Fibroblast of skin of back (primary cell): ENCODE results near the gene CDYL2.

Source experiments
- DNase-seq: peaks from one replicate; pipeline ENCODE4 v3.0.0-alpha.2; 2013

CDYL2 gene

DNA sequence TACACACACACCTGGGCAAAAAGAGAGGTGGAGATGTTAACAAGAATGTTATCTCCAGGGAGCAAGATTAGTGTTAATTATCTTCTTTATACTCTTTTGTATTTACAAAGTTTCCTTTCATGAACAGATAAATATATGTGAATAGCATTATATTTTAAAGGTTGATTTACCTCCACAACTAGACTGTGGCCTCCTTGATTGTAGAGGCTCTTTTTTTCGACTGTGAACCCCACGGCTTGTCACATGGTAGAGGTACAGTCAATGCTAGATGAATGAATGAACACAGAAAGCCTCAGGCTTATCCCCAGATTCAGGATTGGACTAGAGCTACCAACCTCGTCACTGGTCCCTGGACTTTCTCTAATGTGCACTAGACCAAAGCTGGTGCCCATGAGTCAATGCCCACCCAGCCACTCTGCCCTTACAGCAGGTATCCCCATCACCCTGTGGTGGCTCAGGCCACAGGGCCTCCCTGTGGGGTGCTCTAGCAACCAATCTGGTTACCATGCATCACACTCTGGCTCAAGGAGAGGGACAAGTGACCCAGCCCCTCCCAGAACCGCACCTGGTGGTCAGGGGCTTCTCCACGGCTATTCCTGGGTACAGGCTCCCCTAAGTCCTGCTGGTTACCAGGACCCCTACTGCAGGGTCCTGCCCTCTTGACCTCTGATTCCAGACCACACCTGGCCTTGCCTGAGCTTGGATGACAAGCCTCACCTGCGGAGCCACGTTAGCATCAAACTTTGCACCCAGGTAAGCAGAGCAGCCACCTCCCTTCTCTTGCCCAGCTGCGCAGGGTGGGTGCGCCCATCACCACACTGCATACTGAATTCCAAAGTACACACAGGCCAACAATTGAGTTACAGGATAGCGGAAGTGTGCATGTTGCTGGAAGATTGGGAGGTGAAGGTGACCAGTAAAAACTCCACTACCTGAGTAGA is 101.0 kb downstream of the CDYL2 start:
- no peak for DNase-seq

DNA sequence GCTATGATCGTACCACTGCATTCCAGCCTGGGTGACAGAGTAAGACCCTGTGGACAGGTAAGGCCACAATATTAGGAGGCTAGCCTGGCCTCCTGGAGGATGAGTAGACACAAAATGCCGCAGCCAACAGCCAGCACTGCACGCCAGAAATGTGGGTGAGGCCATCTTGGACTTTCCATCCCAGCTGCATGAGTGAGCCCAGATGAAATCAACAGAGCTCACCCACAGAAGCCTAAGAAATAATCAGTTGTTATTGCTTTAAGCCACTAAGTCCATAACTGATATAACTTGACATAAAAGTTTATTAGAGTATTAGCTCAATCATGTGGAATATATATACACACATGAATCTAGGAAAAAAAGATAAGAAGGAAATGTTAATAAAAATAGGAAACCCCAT is 101.7 kb downstream of the CDYL2 start:
- DNase-seq, result no peak

DNA sequence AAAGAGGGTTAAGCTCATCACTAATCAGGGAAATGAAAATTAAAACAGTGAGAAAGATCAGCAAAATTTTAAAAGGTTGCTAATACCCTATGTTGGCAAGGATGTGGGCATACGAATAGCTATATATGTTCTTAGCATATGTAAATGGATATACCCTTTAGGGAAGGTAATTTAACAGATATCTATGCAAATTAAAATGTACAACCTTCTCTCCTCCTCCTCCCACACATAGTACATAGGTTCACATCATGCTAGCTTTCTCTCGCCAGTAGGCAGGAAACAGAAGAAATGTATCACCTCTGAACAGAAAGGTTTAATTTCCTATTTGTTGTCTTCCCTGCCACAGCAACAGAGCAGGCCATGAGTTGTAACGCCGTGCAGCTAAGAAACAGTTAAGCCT is 103.8 kb downstream of the CDYL2 start:
- no peak for DNase-seq

DNA sequence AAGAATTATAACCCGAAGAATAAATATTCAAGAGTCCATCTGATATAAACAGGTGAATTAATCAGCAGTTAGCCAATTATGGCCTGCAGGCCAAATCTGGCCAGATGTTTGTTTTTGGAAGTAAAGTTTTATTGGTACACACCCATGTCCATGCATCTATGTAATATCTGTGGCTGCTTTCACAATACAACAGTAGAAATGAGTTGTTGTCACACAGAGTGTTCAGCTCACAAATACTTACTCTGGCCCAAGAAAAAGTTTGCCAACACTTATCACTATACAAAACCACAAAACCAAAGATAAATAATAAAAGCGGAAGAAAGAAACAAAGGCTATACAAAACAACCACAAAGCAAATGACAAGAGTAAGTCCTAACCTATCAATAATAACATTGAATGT is 109.4 kb downstream of the CDYL2 start:
- no peak for DNase-seq

DNA sequence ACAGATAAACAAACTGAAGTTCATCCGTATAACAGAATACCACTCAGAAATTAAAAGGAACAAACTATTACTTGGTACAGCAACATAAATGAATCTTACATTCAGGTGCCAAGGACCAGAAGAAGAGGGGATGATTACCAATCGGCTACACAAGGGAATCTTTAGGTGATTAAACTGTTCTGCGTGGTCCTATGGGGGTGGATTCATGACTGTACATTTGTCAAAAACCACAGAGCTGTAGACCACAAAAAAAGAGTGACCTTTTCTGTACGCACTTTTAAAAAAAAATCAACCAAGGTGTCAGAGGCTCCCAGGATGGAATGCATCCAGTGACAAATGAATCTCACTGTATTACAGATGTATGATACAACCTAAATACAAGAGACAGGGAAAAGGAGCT is 110.8 kb downstream of the CDYL2 start:
- no peak for DNase-seq

DNA sequence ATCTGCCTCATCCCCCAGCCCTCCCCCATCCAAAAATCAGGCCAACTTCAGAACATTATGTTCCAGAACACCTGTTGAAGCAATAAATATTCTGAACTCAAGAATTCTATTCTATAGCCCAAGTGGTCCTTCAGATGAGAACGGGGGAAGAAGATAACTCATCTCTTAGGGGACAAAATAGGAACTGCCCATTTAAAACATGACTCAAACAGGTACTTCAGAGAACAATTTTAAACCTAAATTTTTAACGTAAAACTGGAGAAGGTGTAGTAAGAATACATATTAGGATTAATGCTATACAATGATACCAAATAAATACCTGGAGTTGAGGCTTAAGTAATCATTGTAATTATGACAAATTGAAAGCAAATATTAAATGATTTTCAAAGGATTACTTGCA is 112.1 kb downstream of the CDYL2 start:
- DNase-seq, result no peak

DNA sequence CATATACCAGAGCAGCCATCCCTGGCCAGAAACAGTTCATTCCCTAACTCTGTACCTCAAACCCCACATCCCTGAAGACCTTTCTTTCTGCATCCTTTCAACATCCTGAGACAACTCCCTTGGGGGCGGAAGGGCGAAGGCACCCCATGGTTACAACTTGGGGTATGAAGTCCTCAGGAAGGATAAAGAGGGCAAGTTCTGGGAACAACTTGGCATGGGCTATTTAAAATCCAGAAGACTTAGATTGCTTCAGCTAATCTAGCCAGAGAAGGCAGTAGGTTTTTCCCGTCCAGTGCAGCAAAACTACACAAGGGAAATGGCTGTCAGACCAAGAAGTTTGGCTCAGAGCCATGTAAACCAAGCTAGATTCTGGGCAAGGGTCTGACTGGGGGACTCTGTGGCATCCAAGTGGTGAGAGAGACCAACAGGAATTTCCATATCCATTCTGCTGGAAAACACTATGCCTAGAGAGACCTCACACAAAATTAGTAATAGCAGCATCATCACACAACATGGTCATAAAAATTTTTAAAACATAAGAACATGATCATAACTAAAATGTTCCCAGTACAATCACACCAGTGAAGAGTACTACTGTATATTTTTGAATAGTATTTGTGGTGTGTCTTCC is 113.2 kb downstream of the CDYL2 start:
- peak; percentile 41 for DNase-seq

DNA sequence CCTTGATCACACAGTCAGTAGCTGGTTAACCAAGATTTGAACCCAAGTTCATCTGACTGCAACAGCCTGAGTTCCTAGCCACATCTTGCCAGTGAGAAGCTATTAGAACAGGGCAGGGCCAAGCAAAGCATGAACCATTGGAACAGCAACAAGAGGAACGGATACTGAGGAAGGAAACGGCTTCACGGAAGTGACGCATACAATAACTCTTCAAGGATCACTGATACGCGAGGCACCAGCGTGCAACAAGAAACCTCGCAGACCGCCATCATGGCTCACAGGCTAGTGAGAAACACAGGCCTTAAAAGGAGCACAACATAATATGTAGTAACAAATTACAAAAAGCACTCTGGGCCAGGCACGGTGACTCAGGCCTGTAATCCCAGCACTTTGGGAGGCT is 114.9 kb downstream of the CDYL2 start:
- DNase-seq, result no peak

DNA sequence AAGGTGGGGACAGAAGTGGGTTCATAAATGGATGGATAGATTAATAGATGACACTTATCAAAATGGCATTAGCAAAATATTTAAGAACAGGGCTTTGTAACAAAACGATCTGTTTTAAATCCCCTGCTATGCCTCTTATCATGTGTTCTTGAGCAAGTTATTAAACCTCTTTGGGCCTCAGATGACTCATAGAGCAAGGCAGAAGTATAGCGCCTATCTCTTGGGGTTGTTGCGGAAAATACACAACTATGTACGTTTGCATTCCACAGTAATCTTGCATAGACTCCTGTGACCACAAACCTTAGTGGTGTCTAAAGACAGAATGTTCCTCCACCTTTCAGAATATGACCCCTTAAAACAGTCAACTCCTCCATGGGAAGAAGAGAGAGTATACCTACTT is 116.8 kb downstream of the CDYL2 start:
- no peak for DNase-seq

DNA sequence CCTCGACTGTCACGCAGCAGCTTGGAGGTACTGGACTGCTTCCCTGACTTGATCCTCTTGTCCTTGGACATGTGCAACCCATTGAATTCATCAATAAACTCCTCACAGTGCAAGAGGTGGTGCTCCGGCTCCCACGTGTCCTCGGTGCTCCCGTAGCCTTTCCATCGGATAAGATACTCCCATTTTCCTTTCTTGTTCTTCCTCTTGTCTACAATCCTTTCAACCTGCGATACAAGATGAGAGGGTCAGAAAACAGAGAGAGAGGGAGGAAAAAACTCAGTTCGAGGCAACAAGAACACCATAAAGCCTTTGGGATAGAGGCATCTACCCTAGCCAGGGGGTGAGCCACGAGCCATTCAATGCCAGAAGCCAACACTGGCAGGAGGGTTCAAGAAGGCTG is 119.5 kb downstream of the CDYL2 start:
- no peak for DNase-seq

DNA sequence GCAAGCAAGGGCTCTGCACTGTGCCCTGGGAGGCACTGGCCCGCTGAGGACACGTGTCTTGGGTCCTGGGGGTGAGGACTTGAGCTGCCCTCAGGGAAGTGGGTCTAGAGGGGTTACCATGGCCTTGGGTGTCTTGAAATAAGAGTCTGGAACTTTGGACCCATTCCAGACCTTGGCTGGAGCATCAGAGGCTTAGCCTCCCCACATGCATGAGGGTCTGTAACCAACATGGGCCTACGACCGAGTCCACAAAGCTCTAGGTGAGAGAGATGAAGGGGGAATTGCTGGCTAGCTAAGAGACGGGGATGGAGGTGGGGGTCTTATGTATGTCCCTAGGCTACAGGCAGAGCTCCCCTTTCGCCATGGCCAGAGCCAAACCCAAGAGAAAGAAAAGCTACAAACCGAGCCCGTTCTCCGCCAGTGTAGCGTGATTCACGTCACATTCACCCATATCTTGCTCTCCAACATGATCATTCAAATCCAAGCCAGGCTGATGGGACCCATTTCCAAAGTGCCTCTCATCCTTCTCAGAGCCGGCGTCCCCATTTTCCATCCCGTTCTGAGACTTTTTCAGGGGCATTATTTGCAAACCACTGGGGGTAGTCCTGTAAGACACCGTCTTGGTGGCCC is 120.1 kb downstream of the CDYL2 start:
- no peak for DNase-seq

DNA sequence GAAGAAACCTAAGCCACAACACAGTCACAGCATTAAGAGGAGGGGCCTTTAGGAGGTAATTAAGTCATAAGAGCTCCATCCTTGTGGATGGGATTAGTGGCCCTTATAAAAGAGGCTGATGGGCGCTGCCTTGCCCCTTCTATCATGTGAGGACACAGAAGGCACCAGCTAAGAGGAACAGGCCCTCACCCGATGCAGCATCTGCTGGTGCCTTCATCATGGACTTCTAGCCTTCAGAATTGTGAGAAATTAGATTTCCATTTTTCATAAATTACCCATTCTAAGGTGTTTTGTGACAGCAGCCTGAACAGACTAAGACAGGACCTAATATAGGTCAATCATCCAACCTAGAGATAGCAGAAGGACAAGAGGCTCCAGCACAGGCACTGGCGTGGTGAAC is 120.8 kb downstream of the CDYL2 start:
- DNase-seq, result no peak

DNA sequence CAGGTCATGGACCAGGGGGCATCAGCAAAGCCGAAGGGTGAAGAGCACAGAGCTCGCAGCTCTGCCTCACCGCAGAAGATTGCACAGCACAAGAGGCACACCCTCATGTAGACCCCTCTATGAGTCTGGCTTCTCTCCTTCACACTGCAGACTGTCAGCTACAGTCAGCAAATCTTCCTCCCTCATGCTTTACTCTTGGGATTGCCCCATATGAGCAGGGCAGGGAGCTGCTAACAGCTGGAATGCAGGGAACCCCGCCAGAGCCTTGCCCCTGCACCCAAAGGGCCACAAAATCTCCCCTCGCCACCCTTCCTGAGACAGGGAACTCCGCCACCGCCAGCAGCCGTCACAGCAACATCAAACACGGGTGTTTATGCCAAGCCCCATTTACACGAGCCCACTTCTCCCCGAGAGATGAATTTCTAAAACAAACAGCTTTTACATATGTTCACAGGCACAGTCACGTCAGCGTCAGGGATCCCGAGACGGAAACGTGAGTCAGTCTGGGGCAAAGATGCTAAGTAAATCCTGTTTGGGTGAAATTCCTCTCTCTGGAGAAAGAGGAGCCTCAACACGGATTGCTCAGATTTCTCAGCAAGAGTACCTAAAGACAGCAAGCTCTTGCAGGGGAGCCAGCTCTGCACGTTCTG is 121.9 kb downstream of the CDYL2 start:
- DNase-seq, result peak; percentile 84

DNA sequence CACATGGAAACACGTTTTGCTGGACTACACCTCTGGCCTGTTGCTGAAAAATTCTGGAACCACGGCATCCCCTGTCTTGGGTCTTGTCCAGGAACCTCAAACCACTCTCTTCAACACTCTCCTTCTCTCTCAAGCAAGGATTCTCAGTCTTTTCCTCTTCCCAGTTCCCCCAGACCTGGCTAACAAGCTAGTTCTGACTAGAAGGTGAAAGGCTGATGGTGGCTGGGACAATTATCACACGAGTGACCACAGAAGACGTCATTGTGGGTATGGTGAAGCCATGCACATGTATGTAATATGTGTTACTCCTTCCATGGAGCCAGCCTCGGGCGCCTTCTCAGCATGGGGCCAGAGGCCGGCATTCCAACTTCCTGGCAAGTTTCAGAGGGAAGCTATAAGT is 123.0 kb downstream of the CDYL2 start:
- peak; percentile 13 for DNase-seq

DNA sequence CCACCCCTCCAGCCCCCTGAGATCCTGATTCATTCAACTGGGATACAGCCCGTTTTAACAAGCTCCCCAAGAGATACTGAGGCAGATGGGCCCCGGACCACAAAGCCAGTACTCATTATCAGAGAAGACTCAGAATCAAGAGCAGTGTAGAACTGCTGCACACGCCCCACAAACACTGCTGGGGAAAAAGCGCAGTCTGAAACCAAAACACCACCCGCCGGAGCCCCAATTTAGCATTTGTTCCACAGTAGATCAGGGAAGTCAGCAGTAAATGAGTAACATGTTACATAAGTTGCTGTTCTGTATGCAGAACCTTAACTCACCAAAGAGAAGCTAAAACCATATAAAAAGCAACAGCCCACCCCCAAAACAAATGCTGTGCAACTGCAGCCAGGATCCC is 123.6 kb downstream of the CDYL2 start:
- no peak for DNase-seq

DNA sequence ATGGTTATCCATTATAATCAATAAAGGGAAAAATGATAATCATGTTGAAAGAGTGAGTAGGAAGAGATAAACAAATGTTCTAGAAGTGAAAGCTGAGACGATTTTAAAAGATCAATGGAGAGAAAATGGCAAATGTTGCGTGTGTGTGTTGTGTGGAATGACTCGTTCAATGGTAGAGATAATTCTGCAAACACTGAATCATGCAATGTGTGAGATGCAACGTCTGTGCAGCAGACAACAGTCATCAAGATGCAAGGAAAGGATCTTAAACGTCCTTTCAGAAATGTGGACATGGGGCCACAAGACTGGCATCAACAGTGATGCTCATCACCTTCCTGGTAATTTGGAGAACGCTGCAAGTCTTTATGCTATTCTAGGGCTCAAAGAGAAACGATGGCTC is 124.4 kb downstream of the CDYL2 start:
- DNase-seq, result no peak

DNA sequence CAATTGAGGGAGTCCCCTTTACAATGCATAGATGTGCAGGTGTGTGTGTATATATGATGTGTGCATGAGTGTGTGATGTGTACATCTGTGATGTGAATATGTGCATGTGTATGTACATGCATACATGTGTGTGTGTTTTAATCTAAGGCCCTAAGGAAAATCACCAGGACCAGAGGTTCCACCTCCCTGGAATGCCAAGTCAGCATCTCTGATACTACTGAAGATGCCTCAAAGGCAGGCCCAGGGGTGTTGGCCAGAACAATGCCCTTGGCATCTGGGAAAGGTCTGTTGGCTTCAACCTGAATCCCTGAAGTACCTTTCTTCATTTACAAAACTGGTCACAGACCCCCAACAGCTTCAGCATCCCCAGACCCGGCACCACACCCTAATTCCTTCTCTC is 129.5 kb downstream of the CDYL2 start:
- no peak for DNase-seq

DNA sequence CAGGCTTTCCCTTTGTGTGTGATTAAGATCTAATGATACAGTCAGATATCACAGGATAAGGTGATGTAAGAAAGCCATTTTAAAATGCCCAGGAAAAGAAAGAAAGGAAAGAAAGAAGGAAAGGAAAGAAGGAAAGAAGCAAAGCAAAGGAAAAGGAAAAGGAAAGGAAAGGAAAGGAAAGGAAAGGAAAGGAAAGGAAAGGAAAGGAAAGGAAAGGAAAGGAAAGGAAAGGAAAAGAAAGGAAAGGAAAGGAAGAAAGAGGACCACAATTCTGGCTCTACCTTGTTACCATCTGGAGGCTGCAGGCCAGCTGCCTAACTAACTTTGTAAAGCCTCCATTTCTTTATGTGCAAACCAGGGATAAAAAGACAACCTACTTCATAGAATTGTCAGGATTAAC is 132.0 kb downstream of the CDYL2 start:
- DNase-seq, result no peak

DNA sequence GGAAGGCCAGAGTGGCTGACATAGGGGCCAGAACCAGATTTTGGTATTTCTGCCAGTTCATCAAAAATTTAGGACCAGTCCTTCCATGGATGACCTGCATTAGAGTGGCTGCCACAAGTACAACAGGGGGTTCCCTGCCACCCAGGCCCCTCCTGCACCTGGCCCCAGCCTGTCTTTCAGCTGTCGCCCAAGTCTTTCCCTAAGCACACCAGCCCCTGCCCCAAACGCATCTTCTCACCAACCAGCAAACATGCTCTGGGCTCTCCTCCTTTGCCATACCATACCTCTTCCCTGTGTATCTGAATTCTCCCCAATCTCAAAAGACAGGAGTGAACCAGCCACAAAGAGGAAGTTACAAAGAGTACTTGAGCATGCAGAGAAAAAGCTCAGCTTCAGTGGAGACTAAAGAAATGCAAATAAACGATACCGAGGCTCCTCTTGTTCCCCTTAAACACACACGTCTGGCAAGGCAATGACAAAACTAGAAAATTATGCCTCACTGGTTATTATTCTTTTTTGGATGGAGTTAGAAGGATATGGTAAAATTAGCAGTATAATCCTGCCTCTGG is 133.0 kb downstream of the CDYL2 start:
- DNase-seq, result no peak

DNA sequence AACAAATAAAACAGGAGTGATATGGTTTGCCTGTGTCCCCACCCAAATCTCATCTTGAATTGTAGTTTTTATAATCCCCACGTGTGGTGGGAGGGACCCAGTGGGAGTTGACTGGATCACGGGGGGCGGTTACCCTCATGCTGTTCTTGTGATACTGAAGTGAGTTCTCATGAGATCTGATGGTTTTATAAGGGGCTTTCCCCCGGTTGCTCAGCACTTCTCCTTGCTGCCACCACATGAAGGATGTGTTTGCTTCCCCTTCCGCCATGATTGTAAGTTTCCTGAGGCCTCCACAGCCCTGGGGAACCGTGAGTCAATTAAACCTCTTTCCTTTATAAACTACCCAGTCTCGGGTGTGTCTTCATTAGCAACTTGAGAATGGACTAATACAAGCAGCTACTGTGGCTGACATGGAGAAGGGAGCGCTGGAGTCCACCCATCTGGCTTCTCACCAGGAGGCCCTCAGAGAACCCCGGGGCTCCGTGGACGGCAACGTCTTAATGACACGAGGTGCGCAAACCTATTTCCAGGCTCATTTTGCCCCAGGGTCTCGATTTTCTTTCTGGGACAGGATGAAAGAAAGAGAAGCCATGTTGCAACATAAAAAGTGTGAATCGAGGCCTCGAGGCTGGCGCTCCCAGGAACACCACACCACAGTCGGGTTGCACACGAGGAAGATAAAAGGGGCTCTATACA is 134.1 kb downstream of the CDYL2 start:
- no peak for DNase-seq

DNA sequence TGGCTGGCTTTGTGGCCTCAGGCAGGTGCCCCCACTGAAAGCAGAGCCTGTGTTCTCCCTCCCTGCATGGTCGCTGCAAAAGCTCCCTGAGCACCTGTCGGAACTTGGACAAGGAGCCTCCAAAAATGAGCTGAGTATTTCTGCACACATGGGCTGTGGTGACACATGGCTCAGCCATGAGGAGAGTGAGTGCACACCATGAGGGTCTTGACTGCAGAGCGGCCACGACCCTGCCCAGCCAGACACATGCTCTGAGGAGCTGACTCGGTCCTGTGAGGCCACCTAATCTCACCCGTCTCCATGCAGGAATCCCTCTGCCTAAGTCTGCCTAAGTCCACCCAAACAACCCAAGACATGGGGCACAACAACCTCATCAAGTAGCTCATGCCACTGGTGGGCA is 134.7 kb downstream of the CDYL2 start:
- no peak for DNase-seq

DNA sequence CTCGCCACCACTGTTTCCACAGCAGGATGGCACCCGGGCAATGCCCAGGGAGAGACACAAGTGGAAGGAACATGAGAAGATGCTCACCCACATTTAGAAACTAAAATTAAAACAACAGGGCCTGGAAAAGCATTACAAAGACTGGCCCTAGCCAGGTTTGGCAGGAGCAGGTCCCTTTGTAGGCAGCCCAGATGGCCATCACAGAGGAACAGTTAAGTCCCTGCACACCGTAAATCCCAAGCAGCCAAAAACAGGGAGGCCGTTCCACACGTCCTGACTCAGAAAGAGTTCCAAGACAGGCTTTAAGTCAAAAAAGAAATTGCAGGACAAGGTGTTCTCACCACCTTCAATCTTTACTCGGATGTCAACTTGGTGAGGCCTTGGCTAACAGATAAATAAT is 136.5 kb downstream of the CDYL2 start:
- no peak for DNase-seq

DNA sequence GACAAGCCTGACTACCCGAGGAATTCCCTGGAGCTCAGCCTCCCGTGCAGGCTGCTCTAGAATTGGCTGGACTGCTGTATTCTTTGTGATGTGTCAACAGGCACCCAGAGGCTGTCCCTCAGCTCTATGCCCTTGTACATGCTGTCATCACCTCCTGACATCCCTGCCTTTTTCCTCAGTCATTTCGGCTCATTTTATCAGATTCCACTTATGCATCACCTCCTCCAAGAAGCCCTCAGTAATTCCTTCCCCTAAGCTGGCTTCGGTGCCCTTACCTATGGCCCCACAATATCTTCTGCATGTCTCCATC is 137.2 kb downstream of the CDYL2 start:
- DNase-seq, result peak; percentile 4
